Activated CD4-positive, alpha-beta T cell treated with anti-CD3 and anti-CD28 coated beads, Interleukin-2, amount 10 ng/mL, durations not matched to agents 24 days and 14 days (primary cell): ENCODE data around the gene XRRA1. TPM values are rescaled to one million over a fixed set of nuclear protein-coding genes. Genes with fewer than 3 reads are reported as not detected.

Source experiments
- DNase-seq: peaks from one replicate; pipeline ENCODE4 v3.0.0; 2022
- H3K27ac Mint-ChIP-seq: one replicate; pipeline ENCODE4 v1.8.0; 2022; ENCODE audit warnings: mild to moderate bottlenecking, mixed read lengths
- H3K27me3 Mint-ChIP-seq: one replicate; pipeline ENCODE4 v1.8.0; 2022; ENCODE audit warnings: mixed read lengths
- H3K36me3 Mint-ChIP-seq: one replicate; pipeline ENCODE4 v1.8.0; 2022; ENCODE audit warnings: low read depth, mild to moderate bottlenecking, mixed read lengths
- H3K4me1 Mint-ChIP-seq: one replicate; pipeline ENCODE4 v1.8.0; 2021; ENCODE audit warnings: mixed read lengths
- H3K4me3 Mint-ChIP-seq: one replicate; pipeline ENCODE4 v1.8.0; 2022; ENCODE audit warnings: mild to moderate bottlenecking, moderate library complexity, mixed read lengths
- H3K9me3 Mint-ChIP-seq: one replicate; pipeline ENCODE4 v1.8.0; 2021; ENCODE audit warnings: mixed read lengths
- intact Hi-C: fragments of 100-400 bp; cut with micrococcal nuclease; formaldehyde crosslinking; loops from one replicate; pipeline ENCODE4 v1.15.1; 2023
- total RNA-seq: library from RNA; stranded (reverse); gene quantifications from 2 replicates; pipeline ENCODE4 v1.2.3, GENCODE V29; 2022

Gene XRRA1
- total RNA-seq, 1 donor from 2014 or later, result 11.0 TPM

- H3K36me3 Mint-ChIP-seq, result peaks cover 26% of the 10 kb centered on the region
- H3K27ac Mint-ChIP-seq, result no peak overlapping the region
- H3K9me3 Mint-ChIP-seq, result peaks cover 3% of the 10 kb centered on the region
Measured at GRCh38 chr11:74937696-74938475, 11.0 kb downstream of the XRRA1 start.

GRCh38 chr11:74936976-74937375 lies 11.9 kb downstream of the XRRA1 start:
- Mint-ChIP-seq H3K4me3 (no peak overlapping the region), H3K4me1 (peaks cover 13% of the 10 kb centered on the region), H3K9me3 (peaks cover 3% of the 10 kb centered on the region), H3K36me3 (peaks cover 26% of the 10 kb centered on the region), H3K27me3 (no peaks in the 10 kb centered on the region), H3K27ac (no peak overlapping the region)
- DNase-seq, result no peak
- intact Hi-C loops, result no loop called here

More at GRCh38 chr11:74937696-74938475, 11.0 kb downstream of the XRRA1 start:
- no peak for DNase-seq
- H3K4me1 Mint-ChIP-seq, result peaks cover 13% of the 10 kb centered on the region
- H3K27me3 Mint-ChIP-seq, result no peaks in the 10 kb centered on the region
- no peak overlapping the region for H3K4me3 Mint-ChIP-seq
- intact Hi-C loops, result no loop called here

- no peak overlapping the region for H3K27ac Mint-ChIP-seq
- peaks cover 24% of the 10 kb centered on the region for H3K36me3 Mint-ChIP-seq
- H3K27me3 Mint-ChIP-seq, result no peaks in the 10 kb centered on the region
- intact Hi-C loops, result no loop called here
- peaks cover 3% of the 10 kb centered on the region for H3K9me3 Mint-ChIP-seq
- no peak for DNase-seq
- peaks cover 9% of the 10 kb centered on the region for H3K4me1 Mint-ChIP-seq
- no peak overlapping the region for H3K4me3 Mint-ChIP-seq
Measured at GRCh38 chr11:74936087-74936486, 12.8 kb downstream of the XRRA1 start.

GRCh38 chr11:74935285-74935684 lies 13.6 kb downstream of the XRRA1 start:
- Mint-ChIP-seq H3K27ac (no peak overlapping the region), H3K4me1 (peaks cover 9% of the 10 kb centered on the region), H3K27me3 (no peaks in the 10 kb centered on the region), H3K9me3 (peaks cover 3% of the 10 kb centered on the region), H3K36me3 (peaks cover 21% of the 10 kb centered on the region), H3K4me3 (no peak overlapping the region)
- intact Hi-C loops, result no loop called here
- DNase-seq, result no peak

GRCh38 chr11:74933765-74934164 lies 15.1 kb downstream of the XRRA1 start:
- Mint-ChIP-seq H3K36me3 (peaks cover 19% of the 10 kb centered on the region), H3K27me3 (no peaks in the 10 kb centered on the region), H3K9me3 (peaks cover 3% of the 10 kb centered on the region), H3K27ac (no peak overlapping the region), H3K4me1 (peaks cover 9% of the 10 kb centered on the region), H3K4me3 (no peak overlapping the region)
- no peak for DNase-seq
- intact Hi-C loops, result no loop called here

- Mint-ChIP-seq H3K4me1 (peaks cover 9% of the 10 kb centered on the region), H3K27me3 (no peaks in the 10 kb centered on the region), H3K36me3 (peaks cover 18% of the 10 kb centered on the region), H3K27ac (no peak overlapping the region), H3K4me3 (no peak overlapping the region), H3K9me3 (peaks cover 3% of the 10 kb centered on the region)
- intact Hi-C loops, result no loop called here
- no peak for DNase-seq
Measured at GRCh38 chr11:74932797-74933196, 16.1 kb downstream of the XRRA1 start.

- intact Hi-C loops, result no loop called here
- H3K4me3 Mint-ChIP-seq, result no peak overlapping the region
- peak overlapping the region; percentile 67 for H3K27ac Mint-ChIP-seq
- peaks cover 16% of the 10 kb centered on the region for H3K36me3 Mint-ChIP-seq
- no peak for DNase-seq
- H3K4me1 Mint-ChIP-seq, result peaks cover 9% of the 10 kb centered on the region
- peaks cover 3% of the 10 kb centered on the region for H3K9me3 Mint-ChIP-seq
- H3K27me3 Mint-ChIP-seq, result no peaks in the 10 kb centered on the region
Measured at GRCh38 chr11:74932169-74932568, 16.7 kb downstream of the XRRA1 start.

- DNase-seq, result peak; percentile 90
- H3K4me1 Mint-ChIP-seq, result peaks cover 26% of the 10 kb centered on the region
- H3K27ac Mint-ChIP-seq, result no peak overlapping the region
- H3K4me3 Mint-ChIP-seq, result no peak overlapping the region
- no peaks in the 10 kb centered on the region for H3K27me3 Mint-ChIP-seq
- intact Hi-C loops, result loop anchor here (1.0 to 10.0 kb wide), 7 partner anchors 19 to 415 kb away; partner anchors contain the start of genes NEU3, SPCS2 and XRRA1
- no peaks in the 10 kb centered on the region for H3K9me3 Mint-ChIP-seq
- peaks cover 7% of the 10 kb centered on the region for H3K36me3 Mint-ChIP-seq
Measured at GRCh38 chr11:74929431-74930363, 19.2 kb downstream of the XRRA1 start.

- intact Hi-C loops, result loop anchor here (5.0 to 10.0 kb wide), 2 partner anchors 60 to 417 kb away; partner anchors contain the start of gene NEU3
- no peak overlapping the region for H3K27ac Mint-ChIP-seq
Measured at GRCh38 chr11:74927496-74927895, 21.4 kb downstream of the XRRA1 start.

GRCh38 chr11:74926304-74927030 lies 22.4 kb downstream of the XRRA1 start:
- peaks cover 16% of the 10 kb centered on the region for H3K4me1 Mint-ChIP-seq
- H3K4me3 Mint-ChIP-seq, result no peak overlapping the region
- intact Hi-C loops, result loop anchor here (5.0 to 10.0 kb wide), 2 partner anchors 61 to 418 kb away; partner anchors contain the start of gene NEU3
- no peaks in the 10 kb centered on the region for H3K27me3 Mint-ChIP-seq
- peaks cover under 1% of the 10 kb centered on the region for H3K36me3 Mint-ChIP-seq
- H3K9me3 Mint-ChIP-seq, result no peaks in the 10 kb centered on the region
- H3K27ac Mint-ChIP-seq, result peak overlapping the region; percentile 54
- DNase-seq, result peak; percentile 75

More at GRCh38 chr11:74927496-74927895, 21.4 kb downstream of the XRRA1 start:
- Mint-ChIP-seq H3K36me3 (no peaks in the 10 kb centered on the region), H3K27me3 (no peaks in the 10 kb centered on the region), H3K4me3 (no peak overlapping the region), H3K9me3 (no peaks in the 10 kb centered on the region), H3K4me1 (peaks cover 19% of the 10 kb centered on the region)
- DNase-seq, result no peak

GRCh38 chr11:74925281-74925680 lies 23.6 kb downstream of the XRRA1 start:
- Mint-ChIP-seq H3K27ac (no peak overlapping the region), H3K9me3 (no peaks in the 10 kb centered on the region), H3K4me1 (peaks cover 19% of the 10 kb centered on the region), H3K36me3 (peaks cover 6% of the 10 kb centered on the region), H3K27me3 (no peaks in the 10 kb centered on the region), H3K4me3 (peak overlapping the region; percentile 9)
- intact Hi-C loops, result loop anchor here (5.0 to 10.0 kb wide), 2 partner anchors 62 to 420 kb away; partner anchors contain the start of gene NEU3
- DNase-seq, result no peak

GRCh38 chr11:74923125-74923524 lies 25.8 kb downstream of the XRRA1 start:
- H3K27ac Mint-ChIP-seq, result no peak overlapping the region

GRCh38 chr11:74909812-74910211 lies 39.1 kb downstream of the XRRA1 start:
- Mint-ChIP-seq H3K27me3 (no peaks in the 10 kb centered on the region), H3K4me3 (no peak overlapping the region), H3K36me3 (peaks cover 28% of the 10 kb centered on the region), H3K4me1 (peaks cover 3% of the 10 kb centered on the region), H3K27ac (no peak overlapping the region), H3K9me3 (no peaks in the 10 kb centered on the region)
- intact Hi-C loops, result no loop called here
- DNase-seq, result no peak

More at GRCh38 chr11:74923125-74923524, 25.8 kb downstream of the XRRA1 start:
- intact Hi-C loops, result loop anchor here (10.0 kb wide), 1 partner anchor 422 kb away; no protein-coding TSS in a partner anchor
- Mint-ChIP-seq H3K36me3 (peaks cover 21% of the 10 kb centered on the region), H3K4me3 (no peak overlapping the region), H3K4me1 (peaks cover 19% of the 10 kb centered on the region), H3K9me3 (no peaks in the 10 kb centered on the region), H3K27me3 (no peaks in the 10 kb centered on the region)
- no peak for DNase-seq
